ENCODE data around the gene STK38. TPM values are rescaled to one million over a fixed set of nuclear protein-coding genes. Genes with fewer than 3 reads are reported as not detected.
A peak's percentile ranks its signal among the peaks of the same experiment; 100 is the strongest.

STK38 gene
- total RNA-seq, 2 donors from 2014 or later = 30.7 to 34.4 TPM

- H3K4me1 Mint-ChIP-seq (ENCODE audit: low read depth) = peaks cover 19% of the 10 kb centered on the region
- no peak for DNase-seq
- H3K4me3 Mint-ChIP-seq = no peak overlapping the region
- no peak for ATAC-seq (replicated peaks in 1 of 2)
- no peaks in the 10 kb centered on the region for H3K27me3 Mint-ChIP-seq (ENCODE audit: low read depth)
- H3K27ac Mint-ChIP-seq = peak overlapping the region; percentile 17
- H3K36me3 Mint-ChIP-seq (ENCODE audit: insufficient read depth in 2 of 2) = peaks cover 4 to 23% of the 10 kb centered on the region in 2 donors
- no peaks in the 10 kb centered on the region for H3K9me3 Mint-ChIP-seq
These were observed 21.2 kb downstream of the STK38 start for GRCh38 chr6:36526066-36526465.

- Mint-ChIP-seq H3K4me3 (no peak overlapping the region), H3K36me3 (ENCODE audit: insufficient read depth in 2 of 2) (peaks cover 4 to 23% of the 10 kb centered on the region in 2 donors), H3K9me3 (no peaks in the 10 kb centered on the region), H3K27ac (peak overlapping the region; percentile 47), H3K27me3 (ENCODE audit: low read depth) (no peaks in the 10 kb centered on the region), H3K4me1 (ENCODE audit: low read depth) (peaks cover 14% of the 10 kb centered on the region)
- ATAC-seq (replicated peaks in 1 of 2) (no peak), DNase-seq (no peak)
These were observed 21.9 kb downstream of the STK38 start for GRCh38 chr6:36525346-36525745.

- ATAC-seq (replicated peaks in 1 of 2) = no peak
- Mint-ChIP-seq H3K36me3 (ENCODE audit: insufficient read depth in 2 of 2) (peaks cover 4 to 25% of the 10 kb centered on the region in 2 donors), H3K4me3 (no peak overlapping the region), H3K9me3 (no peaks in the 10 kb centered on the region), H3K4me1 (ENCODE audit: low read depth) (peaks cover 16% of the 10 kb centered on the region), H3K27me3 (ENCODE audit: low read depth) (no peaks in the 10 kb centered on the region), H3K27ac (peak overlapping the region; percentile 4)
- DNase-seq = no peak
These were observed 22.4 kb downstream of the STK38 start for GRCh38 chr6:36524871-36525270.

- H3K9me3 Mint-ChIP-seq = no peaks in the 10 kb centered on the region
- DNase-seq (no peak), ATAC-seq (replicated peaks in 1 of 2) (no peak)
- H3K4me3 Mint-ChIP-seq = no peak overlapping the region
- H3K36me3 Mint-ChIP-seq (ENCODE audit: insufficient read depth in 2 of 2) = peaks cover 5 to 25% of the 10 kb centered on the region in 2 donors
- no peaks in the 10 kb centered on the region for H3K27me3 Mint-ChIP-seq (ENCODE audit: low read depth)
- peaks cover 15% of the 10 kb centered on the region for H3K4me1 Mint-ChIP-seq (ENCODE audit: low read depth)
- peak overlapping the region; percentile 49 for H3K27ac Mint-ChIP-seq
These were observed 23.3 kb downstream of the STK38 start for GRCh38 chr6:36523936-36524499.

- peaks cover 6 to 28% of the 10 kb centered on the region in 2 donors for H3K36me3 Mint-ChIP-seq (ENCODE audit: insufficient read depth in 2 of 2)
- no peak overlapping the region for H3K27ac Mint-ChIP-seq
- ATAC-seq (replicated peaks in 1 of 2) = no peak
- H3K4me1 Mint-ChIP-seq (ENCODE audit: low read depth) = peaks cover 18% of the 10 kb centered on the region
- H3K4me3 Mint-ChIP-seq = no peak overlapping the region
- no peak for DNase-seq
- no peaks in the 10 kb centered on the region for H3K9me3 Mint-ChIP-seq
- H3K27me3 Mint-ChIP-seq (ENCODE audit: low read depth) = no peaks in the 10 kb centered on the region
These were observed 23.8 kb downstream of the STK38 start for GRCh38 chr6:36523451-36523850.

- peaks cover 29% of the 10 kb centered on the region for H3K4me1 Mint-ChIP-seq (ENCODE audit: low read depth)
- H3K36me3 Mint-ChIP-seq (ENCODE audit: insufficient read depth in 2 of 2) = peaks cover 4 to 20% of the 10 kb centered on the region in 2 donors
- H3K4me3 Mint-ChIP-seq = no peak overlapping the region
- H3K27ac Mint-ChIP-seq = peak overlapping the region; percentile 72
- DNase-seq = no peak
- H3K9me3 Mint-ChIP-seq = no peaks in the 10 kb centered on the region
- ATAC-seq (replicated peaks in 1 of 2) = no peak
- H3K27me3 Mint-ChIP-seq (ENCODE audit: low read depth) = no peaks in the 10 kb centered on the region
These were observed 27.9 kb downstream of the STK38 start for GRCh38 chr6:36519352-36519751.

GRCh38 chr6:36517408-36517807 is 29.9 kb downstream of the STK38 start:
- Mint-ChIP-seq H3K27ac (peak overlapping the region; percentile 93), H3K27me3 (ENCODE audit: low read depth) (no peaks in the 10 kb centered on the region), H3K4me1 (ENCODE audit: low read depth) (peaks cover 29% of the 10 kb centered on the region), H3K4me3 (no peak overlapping the region), H3K36me3 (ENCODE audit: insufficient read depth in 2 of 2) (peaks cover 2 to 20% of the 10 kb centered on the region in 2 donors), H3K9me3 (no peaks in the 10 kb centered on the region)
- no peak for ATAC-seq (replicated peaks in 1 of 2)
- no peak for DNase-seq

GRCh38 chr6:36516988-36517387 is 30.3 kb downstream of the STK38 start:
- ATAC-seq (replicated peaks in 1 of 2) (no peak), DNase-seq (no peak)
- Mint-ChIP-seq H3K9me3 (no peaks in the 10 kb centered on the region), H3K27ac (peak overlapping the region; percentile 93), H3K4me1 (ENCODE audit: low read depth) (peaks cover 29% of the 10 kb centered on the region), H3K36me3 (ENCODE audit: insufficient read depth in 2 of 2) (peaks cover 4 to 23% of the 10 kb centered on the region in 2 donors), H3K27me3 (ENCODE audit: low read depth) (no peaks in the 10 kb centered on the region), H3K4me3 (no peak overlapping the region)

- Mint-ChIP-seq H3K27ac (no peak overlapping the region), H3K9me3 (no peaks in the 10 kb centered on the region), H3K36me3 (ENCODE audit: insufficient read depth in 2 of 2) (peaks cover 4 to 24% of the 10 kb centered on the region in 2 donors), H3K4me3 (no peak overlapping the region), H3K4me1 (ENCODE audit: low read depth) (peaks cover 29% of the 10 kb centered on the region), H3K27me3 (ENCODE audit: low read depth) (no peaks in the 10 kb centered on the region)
- no peak for DNase-seq
- no peak for ATAC-seq (replicated peaks in 1 of 2)
These were observed 30.7 kb downstream of the STK38 start for GRCh38 chr6:36516559-36516958.

GRCh38 chr6:36515844-36516243 is 31.4 kb downstream of the STK38 start:
- H3K4me3 Mint-ChIP-seq = no peak overlapping the region
- H3K9me3 Mint-ChIP-seq = no peaks in the 10 kb centered on the region
- no peak for DNase-seq
- H3K36me3 Mint-ChIP-seq (ENCODE audit: insufficient read depth in 2 of 2) = peaks cover 4 to 23% of the 10 kb centered on the region in 2 donors
- no peak for ATAC-seq (replicated peaks in 1 of 2)
- peaks cover 29% of the 10 kb centered on the region for H3K4me1 Mint-ChIP-seq (ENCODE audit: low read depth)
- H3K27me3 Mint-ChIP-seq (ENCODE audit: low read depth) = no peaks in the 10 kb centered on the region
- peak overlapping the region; percentile 12 for H3K27ac Mint-ChIP-seq

- no peak overlapping the region for H3K4me3 Mint-ChIP-seq
- H3K36me3 Mint-ChIP-seq (ENCODE audit: insufficient read depth in 2 of 2) = peaks cover 4 to 22% of the 10 kb centered on the region in 2 donors
- H3K9me3 Mint-ChIP-seq = no peaks in the 10 kb centered on the region
- no peaks in the 10 kb centered on the region for H3K27me3 Mint-ChIP-seq (ENCODE audit: low read depth)
- H3K27ac Mint-ChIP-seq = peak overlapping the region; percentile 51
- ATAC-seq (replicated peaks in 1 of 2) = no peak
- DNase-seq = no peak
- peaks cover 24% of the 10 kb centered on the region for H3K4me1 Mint-ChIP-seq (ENCODE audit: low read depth)
These were observed 32.5 kb downstream of the STK38 start for GRCh38 chr6:36514554-36515456.

GRCh38 chr6:36510365-36510764 is 36.9 kb downstream of the STK38 start:
- no peak for ATAC-seq (replicated peaks in 1 of 2)
- Mint-ChIP-seq H3K27me3 (ENCODE audit: low read depth) (no peaks in the 10 kb centered on the region), H3K36me3 (ENCODE audit: insufficient read depth in 2 of 2) (peaks cover 4 to 21% of the 10 kb centered on the region in 2 donors), H3K9me3 (no peaks in the 10 kb centered on the region), H3K4me3 (no peak overlapping the region), H3K27ac (peak overlapping the region; percentile 32), H3K4me1 (ENCODE audit: low read depth) (peaks cover 24% of the 10 kb centered on the region)
- DNase-seq = no peak

- no peak overlapping the region for H3K27ac Mint-ChIP-seq
- H3K4me3 Mint-ChIP-seq = no peak overlapping the region
- H3K36me3 Mint-ChIP-seq (ENCODE audit: insufficient read depth in 2 of 2) = peaks cover 4 to 23% of the 10 kb centered on the region in 2 donors
- peaks cover 24% of the 10 kb centered on the region for H3K4me1 Mint-ChIP-seq (ENCODE audit: low read depth)
- ATAC-seq (replicated peaks in 1 of 2) = no peak
- no peak for DNase-seq
- H3K27me3 Mint-ChIP-seq (ENCODE audit: low read depth) = no peaks in the 10 kb centered on the region
- H3K9me3 Mint-ChIP-seq = no peaks in the 10 kb centered on the region
These were observed 38.7 kb downstream of the STK38 start for GRCh38 chr6:36508532-36508931.

Measured in activated T-cell treated with anti-CD3 and anti-CD28 coated beads, Interleukin-2, amount 50 U/mL, for 72 hours (primary cell).